Thyroid gland (tissue), 4 donors: ENCODE measurements around the gene CAMTA1.

Experiments
- CTCF ChIP-seq, 6 experiments: fragments of 200-600 bp in 3 of 6; fragments of 450-650 bp in 3 of 6; sonication (generic) in 3 of 6; IDR thresholded peaks; one replicate each; pipeline ENCODE4 v1.5.1; 2016 to 2019; ENCODE audit warnings: antibody characterized with exemption in 6 of 6, mild to moderate bottlenecking in 2 of 6, inconsistent platforms in 1 of 6, moderate library complexity in 1 of 6
- POLR2A ChIP-seq, 2 donors: fragments of 450-650 bp; IDR thresholded peaks; one replicate each; pipeline ENCODE4 v1.6.1; 2017; ENCODE audit warnings: antibody characterized with exemption in 2 of 2, mild to moderate bottlenecking in 2 of 2, moderate library complexity in 1 of 2

GRCh38 chr1:6996371-6996770 is 211.1 kb downstream of the CAMTA1 start:
- TF ChIP-seq CTCF (IDR thresholded peaks at IDR 0.05) (no peak), POLR2A (IDR thresholded peaks at IDR 0.05) (no peak)
